Thoracic aorta (tissue), 2 donors: ENCODE measurements around the gene DPCD. TPM values are rescaled to one million over a fixed set of nuclear protein-coding genes. Genes with fewer than 3 reads are reported as not detected.

Experiments
- ATAC-seq: fragments of 150-250 bp; one replicate; pipeline ENCODE4 v1.8.0; 2017; ENCODE audit warnings: low read depth; ENCODE audit not compliant: insufficient number of reproducible peaks, low FRiP score
- DNase-seq: peaks from one replicate; pipeline ENCODE4 v3.0.0-alpha.2; 2020; ENCODE audit warnings: low spot score
- H3K27ac ChIP-seq, 2 donors: fragments of 200-600 bp; sonication (generic); 1 replicate in 1 of 2; 2 replicates in 1 of 2; pipeline ENCODE4 v1.5.1; 2016; ENCODE audit warnings: mild to moderate bottlenecking in 2 of 2, moderate library complexity in 2 of 2
- H3K27me3 ChIP-seq: fragments of 200-600 bp; sonication (generic); replicated peaks from 2 replicates; pipeline ENCODE4 v1.6.0; 2016; ENCODE audit warnings: mild to moderate bottlenecking; ENCODE audit not compliant: insufficient read depth
- H3K36me3 ChIP-seq: fragments of 200-600 bp; sonication (generic); one replicate; pipeline ENCODE4 v1.5.1; 2016
- H3K4me1 ChIP-seq, 2 donors: fragments of 200-600 bp; sonication (generic); 1 replicate in 1 of 2; 2 replicates in 1 of 2; pipeline versions ENCODE4 v1.5.1 to v1.6.0; 2016; ENCODE audit warnings: low read depth in 2 of 2, mild to moderate bottlenecking in 1 of 2; ENCODE audit not compliant: control insufficient read depth in 1 of 2
- H3K4me3 ChIP-seq: fragments of 200-600 bp; sonication (generic); 2 replicates; pipeline ENCODE4 v1.5.1; 2016; ENCODE audit warnings: mild to moderate bottlenecking
- H3K9me3 ChIP-seq: fragments of 200-600 bp; sonication (generic); 2 replicates; pipeline ENCODE4 v1.5.1; 2016
- CTCF ChIP-seq: fragments of 200-600 bp; sonication (generic); IDR thresholded peaks from one replicate; pipeline ENCODE4 v1.5.1; 2019; ENCODE audit warnings: antibody characterized with exemption
- total RNA-seq, 2 donors: library from RNA; depleted of rRNA; stranded (reverse); fragments of >200 nt; gene quantifications; one replicate each; pipeline versions ENCODE4 v1.1.0 to v1.2.3, GENCODE V29; 2016

The DPCD gene
- total RNA-seq, 2 donors from 2014 or later: 12.6 to 22.9 TPM

GRCh38 chr10:101614663-101615524 lies 26.8 kb downstream of the DPCD start:
- no peak for TF ChIP-seq CTCF

GRCh38 chr10:101615525-101616116 lies 27.5 kb downstream of the DPCD start:
- Histone ChIP-seq H3K4me1 (no peaks in the 10 kb centered on the region), H3K4me3 (no peak overlapping the region), H3K27ac (no peak overlapping the region), H3K27me3 (no peaks in the 10 kb centered on the region), H3K9me3 (no peaks in the 10 kb centered on the region), H3K36me3 (peaks cover 41% of the 10 kb centered on the region)
- no peak for TF ChIP-seq CTCF
- ATAC-seq: no peak
- no peak for DNase-seq

More at GRCh38 chr10:101614663-101615524, 26.8 kb downstream of the DPCD start:
- no peak overlapping the region for H3K27ac ChIP-seq
- ATAC-seq (no peak), DNase-seq (no peak)
- H3K9me3 ChIP-seq: no peaks in the 10 kb centered on the region
- no peak overlapping the region for H3K4me3 ChIP-seq
- no peaks in the 10 kb centered on the region for H3K27me3 ChIP-seq
- peaks cover 42% of the 10 kb centered on the region for H3K36me3 ChIP-seq
- H3K4me1 ChIP-seq: no peaks in the 10 kb centered on the region

GRCh38 chr10:101616415-101617101 lies 28.4 kb downstream of the DPCD start:
- no peak overlapping the region for H3K27ac ChIP-seq
- TF ChIP-seq CTCF: no peak
- ATAC-seq (no peak), DNase-seq (no peak)
- H3K4me1 ChIP-seq: no peaks in the 10 kb centered on the region
- H3K27me3 ChIP-seq: no peaks in the 10 kb centered on the region
- no peak overlapping the region for H3K4me3 ChIP-seq
- H3K9me3 ChIP-seq: no peaks in the 10 kb centered on the region
- peaks cover 38% of the 10 kb centered on the region for H3K36me3 ChIP-seq

- Histone ChIP-seq H3K36me3 (peaks cover 36% of the 10 kb centered on the region), H3K27me3 (no peaks in the 10 kb centered on the region), H3K27ac (no peak overlapping the region), H3K4me3 (no peak overlapping the region), H3K9me3 (no peaks in the 10 kb centered on the region), H3K4me1 (no peaks in the 10 kb centered on the region)
- DNase-seq: no peak
- no peak for ATAC-seq
- no peak for TF ChIP-seq CTCF
These were observed 29.1 kb downstream of the DPCD start for GRCh38 chr10:101617102-101617823.
